WERI-Rb-1 (cell line): ENCODE data around the gene CCR9.

Experiments
- DNase-seq: peaks from one replicate; pipeline ENCODE4 v3.0.0-alpha.2; 2020
- H3K27ac ChIP-seq: fragments of 250-450 bp; sonication (Bioruptor Pico); 2 replicates; pipeline ENCODE4 v1.5.1; 2020; ENCODE audit warnings: mild to moderate bottlenecking, moderate library complexity
- H3K27me3 ChIP-seq: fragments of 250-450 bp; sonication (Bioruptor Pico); 2 replicates; pipeline ENCODE4 v1.5.1; 2021; ENCODE audit warnings: mild to moderate bottlenecking, low read depth, moderate library complexity; ENCODE audit not compliant: insufficient read depth, severe bottlenecking
- H3K36me3 ChIP-seq: fragments of 250-450 bp; sonication (Bioruptor Pico); 2 replicates; pipeline ENCODE4 v1.5.1; 2020; ENCODE audit warnings: mild to moderate bottlenecking, moderate library complexity
- H3K4me3 ChIP-seq: 2 replicates; pipeline ENCODE4 v1.5.1; 2011; ENCODE audit warnings: low read depth, mild to moderate bottlenecking, control low read depth, low read length
- H3K9me3 ChIP-seq: fragments of 250-450 bp; sonication (Bioruptor Pico); 2 replicates; pipeline ENCODE4 v1.5.1; 2021; ENCODE audit warnings: mild to moderate bottlenecking, moderate library complexity; ENCODE audit not compliant: severe bottlenecking
- CTCF ChIP-seq: IDR thresholded peaks from 2 replicates; pipeline ENCODE4 v1.5.1; 2011; ENCODE audit warnings: low read depth, mild to moderate bottlenecking, control low read depth, inconsistent platforms, low read length

Gene CCR9

GRCh38 chr3:45895686-45896468 is 9.5 kb downstream of the CCR9 start:
- Histone ChIP-seq H3K36me3 (no peaks in the 10 kb centered on the region), H3K9me3 (no peaks in the 10 kb centered on the region), H3K27ac (no peak overlapping the region), H3K27me3 (no peaks in the 10 kb centered on the region), H3K4me3 (no peak overlapping the region)
- TF ChIP-seq CTCF: no peak
- no peak for DNase-seq

- Histone ChIP-seq H3K9me3 (no peaks in the 10 kb centered on the region), H3K27me3 (no peaks in the 10 kb centered on the region), H3K36me3 (no peaks in the 10 kb centered on the region), H3K4me3 (no peak overlapping the region), H3K27ac (no peak overlapping the region)
- no peak for TF ChIP-seq CTCF
- DNase-seq: no peak
These were observed 10.6 kb downstream of the CCR9 start for GRCh38 chr3:45896956-45897355.

- Histone ChIP-seq H3K27ac (no peak overlapping the region), H3K36me3 (no peaks in the 10 kb centered on the region; the same call in 1 of the 2 replicates), H3K9me3 (no peaks in the 10 kb centered on the region), H3K27me3 (no peaks in the 10 kb centered on the region), H3K4me3 (no peak overlapping the region)
- no peak for TF ChIP-seq CTCF
- DNase-seq: no peak
These were observed 18.6 kb downstream of the CCR9 start for GRCh38 chr3:45904931-45905330.

- Histone ChIP-seq H3K36me3 (no peaks in the 10 kb centered on the region; the same call in 1 of the 2 replicates), H3K9me3 (no peaks in the 10 kb centered on the region), H3K27ac (no peak overlapping the region), H3K27me3 (no peaks in the 10 kb centered on the region), H3K4me3 (no peak overlapping the region)
- no peak for DNase-seq
- TF ChIP-seq CTCF: no peak
These were observed 19.4 kb downstream of the CCR9 start for GRCh38 chr3:45905755-45906154.

- peak; percentile 27 for DNase-seq
- peak; percentile 67 for TF ChIP-seq CTCF
- H3K9me3 ChIP-seq: no peaks in the 10 kb centered on the region
- H3K27me3 ChIP-seq: no peaks in the 10 kb centered on the region
- no peak overlapping the region for H3K27ac ChIP-seq
- H3K4me3 ChIP-seq: no peak overlapping the region
- no peaks in the 10 kb centered on the region; the same call in 1 of the 2 replicates for H3K36me3 ChIP-seq
These were observed 20.5 kb downstream of the CCR9 start for GRCh38 chr3:45906681-45907407.
